SK-N-SH (cell line): ENCODE measurements around the gene PADI2. TPM values are rescaled to one million over a fixed set of nuclear protein-coding genes. Genes with fewer than 3 reads are reported as not detected.

Experiments used
- CTCF ChIA-PET: fragments of 300-600, 350-600 bp; formaldehyde crosslinking; extraction: SDS; loops from one replicate; lab custom pipeline; 2021; lab: Yijun Ruan, JAX
- POLR2A ChIA-PET: fragments of 350-600 bp; sonication (Branson Sonifier 250); formaldehyde crosslinking; extraction: SDS; loops from one replicate; lab custom pipeline; 2020; ENCODE audit warnings: antibody characterized with exemption, inconsistent platforms; lab: Yijun Ruan, JAX
- DNase-seq: peaks from one replicate; pipeline ENCODE4 v3.0.0; 2012
- H2AFZ ChIP-seq: fragments of 200-600 bp; sonication (generic); 2 replicates; pipeline ENCODE4 v1.8.1; 2016; ENCODE audit warnings: antibody characterized with exemption, mild to moderate bottlenecking, low read depth
- H3F3A ChIP-seq: fragments of 200-600 bp; sonication (generic); replicated peaks from 2 replicates; pipeline ENCODE3; 2016; ENCODE audit warnings: antibody characterized with exemption, mild to moderate bottlenecking; ENCODE audit not compliant: insufficient read depth
- H3K27ac ChIP-seq, 2 experiments: fragments of 200-500 bp in 1 of 2; fragments of 200-600 bp in 1 of 2; sonication (Bioruptor generic) in 1 of 2; sonication (generic), shearing (Covaris generic) in 1 of 2; 2 replicates each; pipeline versions ENCODE4 v1.5.1 to v1.6.1; 2014 to 2016; ENCODE audit warnings: low read depth in 2 of 2, inconsistent platforms in 1 of 2, low read length in 1 of 2, mild to moderate bottlenecking in 1 of 2, mixed read lengths in 1 of 2
- H3K27me3 ChIP-seq: fragments of 200-600 bp; sonication (generic), shearing (Covaris generic); 2 replicates; pipeline ENCODE4 v1.6.1; 2016; ENCODE audit warnings: mixed run types; ENCODE audit not compliant: insufficient read depth
- H3K36me3 ChIP-seq, 2 experiments: fragments of 200-500 bp in 1 of 2; fragments of 200-600 bp in 1 of 2; sonication (Bioruptor generic) in 1 of 2; sonication (generic) in 1 of 2; replicated peaks in 1 of 2; 2 replicates each; pipeline versions ENCODE3 to v1.5.1; 2014 to 2016; ENCODE audit warnings: low read length in 1 of 2, mild to moderate bottlenecking in 1 of 2; ENCODE audit not compliant: insufficient read depth in 2 of 2, control insufficient read depth in 1 of 2
- H3K4me1 ChIP-seq, 2 experiments: fragments of 200-500 bp in 1 of 2; fragments of 200-600 bp in 1 of 2; sonication (Bioruptor generic) in 1 of 2; sonication (generic), shearing (Covaris generic) in 1 of 2; 2 replicates each; pipeline versions ENCODE4 v1.5.1 to v1.6.1; 2014 to 2016; ENCODE audit warnings: low read depth in 1 of 2, low read length in 1 of 2, mixed run types in 1 of 2; ENCODE audit not compliant: insufficient read depth in 2 of 2, control insufficient read depth in 1 of 2
- H3K4me2 ChIP-seq: fragments of 200-600 bp; sonication (generic), shearing (Covaris generic); 2 replicates; pipeline ENCODE4 v1.6.1; 2017; ENCODE audit warnings: mixed run types
- H3K4me3 ChIP-seq, 2 experiments: fragments of 200-500 bp in 1 of 2; fragments of 200-600 bp in 1 of 2; sonication (Bioruptor generic) in 1 of 2; sonication (generic), shearing (Covaris generic) in 1 of 2; 2 replicates each; pipeline versions ENCODE4 v1.5.1 to v1.8.1; 2014 to 2016; ENCODE audit warnings: low read depth in 2 of 2, inconsistent platforms in 1 of 2, low read length in 1 of 2, mild to moderate bottlenecking in 1 of 2, mixed read lengths in 1 of 2, moderate library complexity in 1 of 2
- H3K79me2 ChIP-seq: fragments of 200-600 bp; sonication (generic); 2 replicates; pipeline ENCODE4 v1.8.1; 2017; ENCODE audit warnings: mild to moderate bottlenecking; ENCODE audit not compliant: insufficient read depth
- H3K9ac ChIP-seq: fragments of 200-600 bp; sonication (generic); 2 replicates; pipeline ENCODE4 v1.6.1; 2017; ENCODE audit warnings: mixed run types
- H3K9me2 ChIP-seq: fragments of 200-600 bp; sonication (generic); 2 replicates; pipeline ENCODE4 v1.6.1; 2017; ENCODE audit warnings: mixed run types
- H3K9me3 ChIP-seq: fragments of 200-600 bp; sonication (generic); 2 replicates; pipeline ENCODE4 v1.6.1; 2017; ENCODE audit warnings: mixed run types, mild to moderate bottlenecking, moderate library complexity
- H4K20me1 ChIP-seq: fragments of 200-600 bp; sonication (generic); 2 replicates; pipeline ENCODE4 v1.6.1; 2017; ENCODE audit warnings: mild to moderate bottlenecking, mixed run types; ENCODE audit not compliant: insufficient read depth
- ELF1 ChIP-seq: IDR thresholded peaks from 2 replicates; pipeline ENCODE4 v1.4.0; 2012
- FOSL2 ChIP-seq: IDR thresholded peaks from 2 replicates; pipeline ENCODE4 v1.4.0; 2012; ENCODE audit warnings: low read depth, mild to moderate bottlenecking, moderate library complexity, borderline replicate concordance
- FOXJ3 ChIP-seq: sonication (generic); formaldehyde crosslinking; IDR thresholded peaks from 2 replicates; pipeline ENCODE4 v1.5.1; 2020; ENCODE audit warnings: mild to moderate bottlenecking, missing genetic modification reagents
- GATA2 ChIP-seq: sonication (generic); formaldehyde crosslinking; IDR thresholded peaks from 2 replicates; pipeline ENCODE4 v1.5.0; 2020; ENCODE audit warnings: mild to moderate bottlenecking, missing genetic modification reagents
- IRF3 ChIP-seq: fragments of 150-350 bp; IDR thresholded peaks from 2 replicates; pipeline ENCODE4 v1.6.1; 2016; ENCODE audit warnings: mild to moderate bottlenecking, low read depth, low read length
- JUND ChIP-seq: IDR thresholded peaks from 2 replicates; pipeline ENCODE4 v1.4.0; 2012
- NFIC ChIP-seq: IDR thresholded peaks from 2 replicates; pipeline ENCODE4 v1.4.0; 2012; ENCODE audit warnings: borderline replicate concordance
- NRF1 ChIP-seq: IDR thresholded peaks from 2 replicates; pipeline ENCODE4 v1.6.1; 2012; ENCODE audit warnings: low read depth, mild to moderate bottlenecking, low read length
- POLR2AphosphoS5 ChIP-seq: IDR thresholded peaks from 2 replicates; pipeline ENCODE4 v1.6.1; 2012; ENCODE audit warnings: low read depth, low read length
- RAD21 ChIP-seq: IDR thresholded peaks from 2 replicates; pipeline ENCODE4 v1.6.1; 2012; ENCODE audit warnings: mild to moderate bottlenecking, low read length
- REST ChIP-seq: IDR thresholded peaks from 2 replicates; pipeline ENCODE4 v1.6.1; 2012; ENCODE audit warnings: mild to moderate bottlenecking, low read depth, low read length, moderate library complexity
- RXRA ChIP-seq: IDR thresholded peaks from 2 replicates; pipeline ENCODE4 v1.4.0; 2012; ENCODE audit warnings: low read depth, mild to moderate bottlenecking, borderline replicate concordance
- SIN3A ChIP-seq: IDR thresholded peaks from 2 replicates; pipeline ENCODE4 v1.6.1; 2012; ENCODE audit warnings: low read depth, mild to moderate bottlenecking, low read length, moderate library complexity, borderline replicate concordance
- TAF1 ChIP-seq: IDR thresholded peaks from 2 replicates; pipeline ENCODE4 v1.6.1; 2012; ENCODE audit warnings: low read depth, mild to moderate bottlenecking, low read length, moderate library complexity, borderline replicate concordance
- TCF12 ChIP-seq: IDR thresholded peaks from 2 replicates; pipeline ENCODE4 v1.4.0; 2012
- YY1 ChIP-seq: IDR thresholded peaks from 2 replicates; pipeline ENCODE4 v1.4.0; 2012; ENCODE audit warnings: low read depth, mild to moderate bottlenecking
- WGBS: methylation state at CpG from one replicate; pipeline ENCODE4 v1.1.6; 2017; ENCODE audit warnings: low lambda C conversion rate; 5-methylcytosine and 5-hydroxymethylcytosine counted together
- polyA plus RNA-seq, 3 experiments: library from polyadenylated mRNA; depleted of rRNA; stranded (reverse); fragments of >200 nt; gene quantifications; 2 replicates each; pipeline ENCODE4 v1.2.3, GENCODE V29; 2012
- TF ChIP-seq, protein P1 (sequence below): IDR thresholded peaks from 2 replicates; pipeline ENCODE4 v1.4.0; 2012; ENCODE audit warnings: low read depth, borderline replicate concordance
- TF ChIP-seq, protein P2 (sequence below): fragments of 200-600 bp; sonication (generic); IDR thresholded peaks from 2 replicates; pipeline ENCODE4 v1.6.1; 2017; ENCODE audit warnings: antibody characterized with exemption, mild to moderate bottlenecking, moderate library complexity

Gene PADI2
- polyA plus RNA-seq, 1 of the 3 experiments (the other 2 are of a cell fraction), result 0.58 TPM

DNA sequence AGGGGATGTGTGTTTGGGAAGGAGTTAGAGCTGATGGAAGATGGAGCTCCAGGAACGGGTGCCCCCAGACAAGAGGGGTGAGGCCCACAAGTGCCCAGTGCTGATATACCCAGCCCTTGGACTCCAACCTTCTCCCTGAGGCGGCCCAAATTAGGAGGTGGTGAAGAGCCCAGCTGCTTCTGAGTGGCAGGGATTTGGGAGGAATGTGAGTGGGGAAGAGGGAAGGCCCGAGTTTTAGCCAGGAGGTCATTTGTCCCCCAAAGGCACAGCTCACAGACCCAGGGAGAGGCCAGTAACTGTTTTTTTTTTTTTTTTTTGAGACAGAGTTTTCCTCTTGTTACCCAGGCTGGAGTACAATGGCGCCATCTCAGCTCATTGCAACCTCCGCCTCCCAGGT lies 1.2 kb upstream of the PADI2 start (continued):
- TF ChIP-seq REST (no peak), IRF3 (no peak), RXRA (no peak), SIN3A (no peak), GATA2 (CRISPR knock-in tag) (no peak), TCF12 (no peak), ELF1 (no peak), TAF1 (no peak)
- TF ChIP-seq, protein P1, sequence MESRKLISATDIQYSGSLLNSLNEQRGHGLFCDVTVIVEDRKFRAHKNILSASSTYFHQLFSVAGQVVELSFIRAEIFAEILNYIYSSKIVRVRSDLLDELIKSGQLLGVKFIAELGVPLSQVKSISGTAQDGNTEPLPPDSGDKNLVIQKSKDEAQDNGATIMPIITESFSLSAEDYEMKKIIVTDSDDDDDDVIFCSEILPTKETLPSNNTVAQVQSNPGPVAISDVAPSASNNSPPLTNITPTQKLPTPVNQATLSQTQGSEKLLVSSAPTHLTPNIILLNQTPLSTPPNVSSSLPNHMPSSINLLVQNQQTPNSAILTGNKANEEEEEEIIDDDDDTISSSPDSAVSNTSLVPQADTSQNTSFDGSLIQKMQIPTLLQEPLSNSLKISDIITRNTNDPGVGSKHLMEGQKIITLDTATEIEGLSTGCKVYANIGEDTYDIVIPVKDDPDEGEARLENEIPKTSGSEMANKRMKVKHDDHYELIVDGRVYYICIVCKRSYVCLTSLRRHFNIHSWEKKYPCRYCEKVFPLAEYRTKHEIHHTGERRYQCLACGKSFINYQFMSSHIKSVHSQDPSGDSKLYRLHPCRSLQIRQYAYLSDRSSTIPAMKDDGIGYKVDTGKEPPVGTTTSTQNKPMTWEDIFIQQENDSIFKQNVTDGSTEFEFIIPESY, result no peak

DNA sequence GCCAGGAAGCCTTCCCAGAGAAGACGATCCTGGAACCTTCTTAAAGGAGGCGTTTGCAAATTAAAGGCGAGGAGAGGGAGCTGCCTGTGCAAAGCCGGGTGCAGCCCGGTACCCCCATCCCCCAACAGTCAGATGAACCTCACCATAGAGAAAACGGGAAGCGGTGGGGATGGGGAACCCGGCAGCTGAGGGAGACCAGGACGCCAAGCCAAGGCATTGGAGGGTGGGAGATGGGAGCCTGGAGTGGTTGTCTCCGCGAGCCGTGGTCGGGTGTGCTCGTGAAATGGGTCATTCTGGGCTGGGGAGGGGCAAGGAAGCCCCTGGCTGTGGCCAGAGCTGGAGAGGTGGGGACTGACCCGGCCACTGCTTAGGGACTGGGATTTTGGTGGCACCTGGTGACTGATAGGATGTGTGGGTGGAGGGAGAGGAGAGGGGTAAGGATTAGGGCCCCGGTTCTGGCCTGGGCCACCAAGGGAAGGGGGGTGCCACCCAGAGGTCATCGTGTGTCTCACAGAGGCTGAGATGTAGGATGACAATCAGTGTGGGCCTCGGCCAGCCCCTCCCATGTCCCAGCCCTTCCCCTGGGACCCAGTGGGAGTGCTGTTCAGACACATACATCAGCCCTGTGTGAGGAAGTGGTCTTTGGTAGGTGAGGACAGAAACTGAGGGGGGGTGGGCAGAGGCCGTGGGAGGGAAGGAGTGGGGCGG lies 676 bp upstream of the PADI2 start:
- Histone ChIP-seq H3K27ac (no peak overlapping the region), H3K9me3 (no peaks in the 10 kb centered on the region), H3K9me2 (no peaks in the 10 kb centered on the region), H2AFZ (peak overlapping the region; percentile 72; the same call in 1 of the 2 replicates), H3K4me1 (peaks cover 7 to 10% of the 10 kb centered on the region in 2 experiments; a peak in 2 of 4 replicates), H4K20me1 (no peaks in the 10 kb centered on the region), H3K79me2 (no peaks in the 10 kb centered on the region), H3K4me2 (peak overlapping the region; percentile 88), H3F3A (peaks cover 2% of the 10 kb centered on the region), H3K4me3 (peak overlapping the region; percentile 56 to 57; a peak in 3 of 4 replicates), H3K9ac (no peak overlapping the region), H3K36me3 (no peaks in the 10 kb centered on the region), H3K27me3 (peaks cover 27% of the 10 kb centered on the region)
- 87% methylated on average over 20 of the region's 20 CpGs for WGBS
- CTCF ChIA-PET, result interaction anchor here (0.6 to 24.7 kb wide), 6 partner anchors 9 to 286 kb away, joined by 3 to 462 read pairs (median 4); no protein-coding TSS in a partner anchor
- POLR2A ChIA-PET, result no interaction called here
- peak; percentile 44 for DNase-seq
- no peak for TF ChIP-seq POLR2AphosphoS5
- TF ChIP-seq FOSL2, result no peak
- no peak for TF ChIP-seq NRF1
- no peak for TF ChIP-seq JUND
- TF ChIP-seq NFIC, result no peak
- TF ChIP-seq FOXJ3 (CRISPR knock-in tag), result no peak
- no peak for TF ChIP-seq RXRA
- TF ChIP-seq RAD21, result no peak
- TF ChIP-seq YY1, result no peak
- TF ChIP-seq, protein P2, sequence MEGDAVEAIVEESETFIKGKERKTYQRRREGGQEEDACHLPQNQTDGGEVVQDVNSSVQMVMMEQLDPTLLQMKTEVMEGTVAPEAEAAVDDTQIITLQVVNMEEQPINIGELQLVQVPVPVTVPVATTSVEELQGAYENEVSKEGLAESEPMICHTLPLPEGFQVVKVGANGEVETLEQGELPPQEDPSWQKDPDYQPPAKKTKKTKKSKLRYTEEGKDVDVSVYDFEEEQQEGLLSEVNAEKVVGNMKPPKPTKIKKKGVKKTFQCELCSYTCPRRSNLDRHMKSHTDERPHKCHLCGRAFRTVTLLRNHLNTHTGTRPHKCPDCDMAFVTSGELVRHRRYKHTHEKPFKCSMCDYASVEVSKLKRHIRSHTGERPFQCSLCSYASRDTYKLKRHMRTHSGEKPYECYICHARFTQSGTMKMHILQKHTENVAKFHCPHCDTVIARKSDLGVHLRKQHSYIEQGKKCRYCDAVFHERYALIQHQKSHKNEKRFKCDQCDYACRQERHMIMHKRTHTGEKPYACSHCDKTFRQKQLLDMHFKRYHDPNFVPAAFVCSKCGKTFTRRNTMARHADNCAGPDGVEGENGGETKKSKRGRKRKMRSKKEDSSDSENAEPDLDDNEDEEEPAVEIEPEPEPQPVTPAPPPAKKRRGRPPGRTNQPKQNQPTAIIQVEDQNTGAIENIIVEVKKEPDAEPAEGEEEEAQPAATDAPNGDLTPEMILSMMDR, result no peak
- no peak for TF ChIP-seq GATA2 (CRISPR knock-in tag)
